ENCODE results near the gene CPPED1. TPM values are rescaled to one million over a fixed set of nuclear protein-coding genes. Genes with fewer than 3 reads are reported as not detected.

Gene CPPED1
- total and polyA plus RNA-seq, 10 of the 15 experiments (the other 5 are each of a cell fraction or from before 2014, with no cell fraction given): 7.1 to 39.0 (median 16.0) TPM

- TF ChIP-seq E4F1 (IDR thresholded peaks at IDR 0.05; ENCODE audit: borderline replicate concordance, partially characterized antibody): peak; percentile 12
- no peak for TF ChIP-seq NRF1 (conservative IDR thresholded peaks at IDR 0.05; ENCODE audit: low read depth, low read length)
- TF ChIP-seq NR2C2 (IDR thresholded peaks at IDR 0.05; ENCODE audit: borderline replicate concordance, control insufficient read depth, insufficient read length, low read depth): no peak
- no peak for TF ChIP-seq ATF3 (IDR thresholded peaks at IDR 0.05; ENCODE audit: borderline replicate concordance, extremely low read depth, low read depth, low read length)
- no peak for TF ChIP-seq CTCF (IDR thresholded peaks at IDR 0.05 in 2 of 3, conservative IDR thresholded peaks at IDR 0.05 in 1 of 3; ENCODE audit: control insufficient read depth in 2 of 3, extremely low read depth in 1 of 3, insufficient read depth in 1 of 3, low read depth in 3 of 3, low read length in 3 of 3)
- TF ChIP-seq E2F4 (IDR thresholded peaks at IDR 0.05; ENCODE audit: low read depth, low read length): no peak
- TF ChIP-seq TARDBP (IDR thresholded peaks at IDR 0.05; ENCODE audit: borderline replicate concordance): no peak
- no peak for TF ChIP-seq ZBTB33 (IDR thresholded peaks at IDR 0.05)
- no peak for TF ChIP-seq SP1 (IDR thresholded peaks at IDR 0.05; ENCODE audit: low read depth, low read length)
- TF ChIP-seq CEBPZ (IDR thresholded peaks at IDR 0.05; ENCODE audit: low read depth, low read length): no peak
- TF ChIP-seq IRF4 (IDR thresholded peaks at IDR 0.05; ENCODE audit: low read depth, low read length): no peak
- no peak for TF ChIP-seq YBX1 (IDR thresholded peaks at IDR 0.05)
- no peak for TF ChIP-seq NFYB (IDR thresholded peaks at IDR 0.05; ENCODE audit: insufficient read depth, low read depth, low read length)
- no peak for TF ChIP-seq EZH2 (IDR thresholded peaks at IDR 0.05; ENCODE audit: borderline replicate concordance, control insufficient read depth, low read depth, low read length)
- TF ChIP-seq BCL11A (IDR thresholded peaks at IDR 0.05; ENCODE audit: low read depth, low read length): peak; percentile 66
- peak; percentile 83 for TF ChIP-seq EED (IDR thresholded peaks at IDR 0.05; ENCODE audit: low read depth)
These were observed 190.3 kb downstream of the CPPED1 start (continued) for GRCh38 chr16:12613131-12613991.
